Panc1 (cell line): ENCODE data around the gene FOXO4.

Experiments
- CTCF ChIP-seq: fragments of 450-650 bp; IDR thresholded peaks from 2 replicates; pipeline ENCODE4 v1.5.1; 2017; ENCODE audit warnings: mild to moderate bottlenecking
- POLR2AphosphoS5 ChIP-seq: IDR thresholded peaks from 2 replicates; pipeline ENCODE4 v1.6.1; 2012; ENCODE audit warnings: mild to moderate bottlenecking, low read depth, low read length, moderate library complexity

- TF ChIP-seq CTCF (no peak), POLR2AphosphoS5 (no peak)
Observed at GRCh38 chrX:71111921-71112431, 16.3 kb downstream of the FOXO4 start.
